ENCODE data around the gene ADCK1. TPM values are rescaled to one million over a fixed set of nuclear protein-coding genes. Genes with fewer than 3 reads are reported as not detected.
A peak's percentile ranks its signal among the peaks of the same experiment; 100 is the strongest.
"Not testable (repeated sequence)": the region's sequence is repeated elsewhere in the genome, so short reads cannot be mapped to it uniquely, and the experiment has no call there.

Gene ADCK1
- total RNA-seq, 2 donors from 2014 or later, result 6.9 to 7.4 TPM

DNA sequence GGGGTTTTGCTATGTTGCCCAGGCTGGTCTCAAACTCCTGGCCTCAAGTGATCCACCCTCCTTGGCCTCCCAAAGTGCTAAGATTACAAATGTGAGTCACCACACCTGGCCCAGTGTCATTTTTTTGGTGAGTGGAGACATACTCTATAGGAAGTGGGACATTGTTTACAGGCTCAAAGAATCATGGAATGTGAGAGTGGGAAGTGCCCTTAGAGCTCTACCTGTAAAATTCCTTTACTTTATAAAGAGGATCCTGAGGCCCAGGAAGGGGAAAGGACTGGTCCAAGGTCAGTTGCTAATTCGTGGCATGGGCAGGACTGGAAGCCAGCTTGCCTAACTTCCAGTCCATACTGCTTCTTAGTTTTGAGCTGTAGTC is 8.7 kb upstream of the ADCK1 start:
- H3K27ac ChIP-seq (ENCODE audit: low read depth, low read length), result no peak overlapping the region
- H3K9me3 ChIP-seq (ENCODE audit: control insufficient read depth, low read length), result no peaks in the 10 kb centered on the region
- 72% methylated on average over 1 of the region's 1 CpG; no CpG with 5 or more reads in 1 of the 2 experiments for whole genome bisulfite sequencing, 2 experiments (ENCODE audit: insufficient coverage in 1 of 2, insufficient read length in 1 of 2)
- Mint-ChIP-seq H3K4me1 (peaks cover 10% of the 10 kb centered on the region), H3K9me3 (no peaks in the 10 kb centered on the region), H3K27me3 (ENCODE audit: insufficient read depth) (peaks cover 85% of the 10 kb centered on the region), H3K27ac (no peak overlapping the region), H3K36me3 (ENCODE audit: low read depth) (no peaks in the 10 kb centered on the region), H3K4me3 (no peak overlapping the region)
- no peak for DNase-seq
- no peak overlapping the region for H3K4me3 ChIP-seq (ENCODE audit: low read length)
- no peaks in the 10 kb centered on the region for H3K4me1 ChIP-seq (ENCODE audit: control insufficient read depth, insufficient read depth, low read length)
- no peaks in the 10 kb centered on the region for H3K36me3 ChIP-seq (ENCODE audit: control insufficient read depth, insufficient read depth, low read length)
- peaks cover 83% of the 10 kb centered on the region for H3K27me3 ChIP-seq (ENCODE audit: control insufficient read depth, insufficient read depth, low read length, poor library complexity, severe bottlenecking)
- no peak overlapping the region for H3K9ac ChIP-seq (ENCODE audit: extremely low read depth, low read length, poor library complexity, severe bottlenecking)
- no peak for TF ChIP-seq CTCF (conservative IDR thresholded peaks at IDR 0.05)

GRCh38 chr14:77793255-77793654 is 6.7 kb upstream of the ADCK1 start:
- H3K9ac ChIP-seq (ENCODE audit: extremely low read depth, low read length, poor library complexity, severe bottlenecking); H3K9me3 ChIP-seq (ENCODE audit: control insufficient read depth, low read length); H3K36me3 ChIP-seq (ENCODE audit: control insufficient read depth, insufficient read depth, low read length); H3K4me1 ChIP-seq (ENCODE audit: control insufficient read depth, insufficient read depth, low read length); H3K36me3 Mint-ChIP-seq (ENCODE audit: low read depth); H3K27ac Mint-ChIP-seq; H3K9me3 Mint-ChIP-seq; H3K4me3 Mint-ChIP-seq; H3K27ac ChIP-seq (ENCODE audit: low read depth, low read length); H3K4me3 ChIP-seq (ENCODE audit: low read length): not testable (repeated sequence)
- Mint-ChIP-seq H3K27me3 (ENCODE audit: insufficient read depth) (peaks cover 84% of the 10 kb centered on the region), H3K4me1 (peaks cover 10% of the 10 kb centered on the region)
- peaks cover 81% of the 10 kb centered on the region for H3K27me3 ChIP-seq (ENCODE audit: control insufficient read depth, insufficient read depth, low read length, poor library complexity, severe bottlenecking)
- DNase-seq, result peak; percentile 52
- 90 to 94% methylated on average over 2 to 3 of the region's 3 CpGs for WGBS, 2 experiments (ENCODE audit: insufficient coverage in 1 of 2, insufficient read length in 1 of 2)

- no peak overlapping the region for H3K27ac ChIP-seq (ENCODE audit: low read depth, low read length)
- WGBS, 2 experiments (ENCODE audit: insufficient coverage in 1 of 2, insufficient read length in 1 of 2), result 91 to 100% methylated on average over 1 to 4 of the region's 4 CpGs
- no peaks in the 10 kb centered on the region for H3K9me3 ChIP-seq (ENCODE audit: control insufficient read depth, low read length)
- H3K4me3 ChIP-seq (ENCODE audit: low read length), result no peak overlapping the region
- no peak for TF ChIP-seq CTCF (conservative IDR thresholded peaks at IDR 0.05)
- H3K27ac Mint-ChIP-seq, result peak overlapping the region; percentile 86
- H3K36me3 ChIP-seq (ENCODE audit: control insufficient read depth, insufficient read depth, low read length), result no peaks in the 10 kb centered on the region
- H3K4me1 ChIP-seq (ENCODE audit: control insufficient read depth, insufficient read depth, low read length), result no peaks in the 10 kb centered on the region
- H3K27me3 ChIP-seq (ENCODE audit: control insufficient read depth, insufficient read depth, low read length, poor library complexity, severe bottlenecking), result peaks cover 81% of the 10 kb centered on the region
- no peak overlapping the region for H3K9ac ChIP-seq (ENCODE audit: extremely low read depth, low read length, poor library complexity, severe bottlenecking)
- peaks cover 10% of the 10 kb centered on the region for H3K4me1 Mint-ChIP-seq
- H3K9me3 Mint-ChIP-seq, result no peaks in the 10 kb centered on the region
- no peaks in the 10 kb centered on the region for H3K36me3 Mint-ChIP-seq (ENCODE audit: low read depth)
- no peak for DNase-seq
- no peak overlapping the region for H3K4me3 Mint-ChIP-seq
- peaks cover 82% of the 10 kb centered on the region for H3K27me3 Mint-ChIP-seq (ENCODE audit: insufficient read depth)
Observed at GRCh38 chr14:77794357-77794756, 5.6 kb upstream of the ADCK1 start.

DNA sequence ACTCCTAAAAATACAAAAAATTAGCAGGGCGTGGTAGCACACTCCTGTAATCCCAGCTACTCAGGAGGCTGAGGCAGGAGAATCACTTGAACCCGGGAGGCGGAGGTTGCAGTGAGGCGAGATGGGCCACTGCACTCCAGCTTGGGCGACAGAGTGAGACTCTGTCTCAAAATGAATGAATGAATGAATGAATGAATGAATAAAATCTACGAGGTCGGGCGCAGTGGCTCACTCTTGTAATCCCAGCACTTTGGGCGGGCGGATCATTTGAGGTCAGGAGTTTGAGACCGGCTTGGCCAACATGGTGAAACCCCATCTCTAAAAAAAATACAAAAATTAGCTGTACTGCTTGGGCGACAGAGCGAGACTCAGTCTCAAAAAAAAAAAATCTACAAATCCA is 453 bp upstream of the ADCK1 start:
- not testable (repeated sequence) for H3K4me1 ChIP-seq (ENCODE audit: control insufficient read depth, insufficient read depth, low read length); DNase-seq; H3K9me3 ChIP-seq (ENCODE audit: control insufficient read depth, low read length); H3K36me3 ChIP-seq (ENCODE audit: control insufficient read depth, insufficient read depth, low read length); H3K9me3 Mint-ChIP-seq; H3K27ac ChIP-seq (ENCODE audit: low read depth, low read length); H3K27ac Mint-ChIP-seq; H3K36me3 Mint-ChIP-seq (ENCODE audit: low read depth)
- peaks cover 10% of the 10 kb centered on the region for H3K4me1 Mint-ChIP-seq
- peaks cover 42% of the 10 kb centered on the region for H3K27me3 Mint-ChIP-seq (ENCODE audit: insufficient read depth)
- Histone ChIP-seq H3K4me3 (ENCODE audit: low read length) (peak overlapping the region; percentile 83), H3K9ac (ENCODE audit: extremely low read depth, low read length, poor library complexity, severe bottlenecking) (peak overlapping the region; percentile 69), H3K27me3 (ENCODE audit: control insufficient read depth, insufficient read depth, low read length, poor library complexity, severe bottlenecking) (peaks cover 52% of the 10 kb centered on the region)
- 88 to 98% methylated on average over 10 to 13 of the region's 13 CpGs for WGBS, 2 experiments (ENCODE audit: insufficient coverage in 1 of 2, insufficient read length in 1 of 2)
- H3K4me3 Mint-ChIP-seq, result peak overlapping the region; percentile 71
